ENCODE data around the gene PPP2R5B. TPM values are rescaled to one million over a fixed set of nuclear protein-coding genes. Genes with fewer than 3 reads are reported as not detected.

Gene PPP2R5B
- total RNA-seq, 2 experiments from 2014 or later = 9.7 to 11.9 TPM

- intact Hi-C loops (cut with micrococcal nuclease) = no loop called here
- H3K4me1 Mint-ChIP-seq (ENCODE audit: low read depth) = peaks cover 3% of the 10 kb centered on the region
- H3K4me3 Mint-ChIP-seq = no peak overlapping the region
- CTCF ChIA-PET = no interaction called here
- POLR2A ChIA-PET = no interaction called here
- H3K27me3 Mint-ChIP-seq = no peaks in the 10 kb centered on the region
- H3K9me3 Mint-ChIP-seq = no peaks in the 10 kb centered on the region
- H3K27ac Mint-ChIP-seq = no peak overlapping the region
- H3K36me3 Mint-ChIP-seq = peaks cover 5% of the 10 kb centered on the region
- DNase-seq = no peak
These were observed 9.6 kb downstream of the PPP2R5B start for GRCh38 chr11:64933935-64934681.

- ChIA-PET POLR2A (interaction anchor here (0.6 kb wide), 1 partner anchor 1712 kb away, joined by 3 read pairs; no protein-coding TSS in a partner anchor), CTCF (no interaction called here)
- H3K36me3 Mint-ChIP-seq = peaks cover 5% of the 10 kb centered on the region
- no peaks in the 10 kb centered on the region for H3K9me3 Mint-ChIP-seq
- no peak for DNase-seq
- intact Hi-C loops (cut with micrococcal nuclease) = no loop called here
- H3K4me3 Mint-ChIP-seq = no peak overlapping the region
- H3K4me1 Mint-ChIP-seq (ENCODE audit: low read depth) = peaks cover 3% of the 10 kb centered on the region
- H3K27ac Mint-ChIP-seq = no peak overlapping the region
- no peaks in the 10 kb centered on the region for H3K27me3 Mint-ChIP-seq
These were observed 10.3 kb downstream of the PPP2R5B start for GRCh38 chr11:64934682-64935358.

- no peak for DNase-seq
- no peaks in the 10 kb centered on the region for H3K27me3 Mint-ChIP-seq
- CTCF ChIA-PET = no interaction called here
- no peaks in the 10 kb centered on the region for H3K9me3 Mint-ChIP-seq
- peaks cover 4% of the 10 kb centered on the region for H3K36me3 Mint-ChIP-seq
- no peak within 1 kb of the TSS for H3K4me3 Mint-ChIP-seq
- H3K27ac Mint-ChIP-seq = no peak within 1 kb of the TSS
- peaks cover 3% of the 10 kb centered on the region for H3K4me1 Mint-ChIP-seq (ENCODE audit: low read depth)
- POLR2A ChIA-PET = interaction anchor here (0.6 kb wide), 1 partner anchor 1711 kb away, joined by 3 read pairs; no protein-coding TSS in a partner anchor
- intact Hi-C loops (cut with micrococcal nuclease) = no loop called here
These were observed 11.0 kb downstream of the PPP2R5B start, which contains the start of gene GPHA2 for GRCh38 chr11:64935359-64936081. Gene GPHA2, minus strand, starts transcription at chr11:64935893. Its CDS starts 433 bp downstream, at chr11:64935460.

- H3K36me3 Mint-ChIP-seq = no peaks in the 10 kb centered on the region
- peaks cover 3% of the 10 kb centered on the region for H3K4me1 Mint-ChIP-seq (ENCODE audit: low read depth)
- no peak overlapping the region for H3K4me3 Mint-ChIP-seq
- no peak overlapping the region for H3K27ac Mint-ChIP-seq
- intact Hi-C loops (cut with micrococcal nuclease) = no loop called here
- CTCF ChIA-PET = interaction anchor here (1.0 to 1.3 kb wide), 2 partner anchors 15 to 78 kb away, joined by 3 to 4 read pairs; partner anchors contain the start of gene ARL2
- POLR2A ChIA-PET = no interaction called here
- H3K9me3 Mint-ChIP-seq = no peaks in the 10 kb centered on the region
- DNase-seq = no peak
- no peaks in the 10 kb centered on the region for H3K27me3 Mint-ChIP-seq
These were observed 12.1 kb downstream of the PPP2R5B start for GRCh38 chr11:64936539-64936938.

- CTCF ChIA-PET = interaction anchor here (1.4 to 1.6 kb wide), 2 partner anchors 49 to 101 kb away, joined by 3 to 4 read pairs; no protein-coding TSS in a partner anchor
- Mint-ChIP-seq H3K36me3 (no peaks in the 10 kb centered on the region), H3K9me3 (no peaks in the 10 kb centered on the region), H3K4me1 (ENCODE audit: low read depth) (no peaks in the 10 kb centered on the region), H3K27me3 (no peaks in the 10 kb centered on the region), H3K27ac (no peak overlapping the region), H3K4me3 (no peak overlapping the region)
- DNase-seq = no peak
- POLR2A ChIA-PET = no interaction called here
- intact Hi-C loops (cut with micrococcal nuclease) = no loop called here
These were observed 22.8 kb downstream of the PPP2R5B start for GRCh38 chr11:64947208-64947814.

GRCh38 chr11:64951529-64951928 lies 27.0 kb downstream of the PPP2R5B start:
- POLR2A ChIA-PET = no interaction called here
- no peaks in the 10 kb centered on the region for H3K36me3 Mint-ChIP-seq
- no peaks in the 10 kb centered on the region for H3K4me1 Mint-ChIP-seq (ENCODE audit: low read depth)

GRCh38 chr11:64954201-64954600 lies 29.7 kb downstream of the PPP2R5B start:
- H3K27ac Mint-ChIP-seq = no peak overlapping the region
- H3K4me1 Mint-ChIP-seq (ENCODE audit: low read depth) = no peaks in the 10 kb centered on the region
- H3K9me3 Mint-ChIP-seq = no peaks in the 10 kb centered on the region
- H3K27me3 Mint-ChIP-seq = peaks cover 1% of the 10 kb centered on the region
- H3K4me3 Mint-ChIP-seq = no peak overlapping the region
- ChIA-PET POLR2A (no interaction called here), CTCF (interaction anchor here (0.7 to 1.4 kb wide), 2 partner anchors 10 to 60 kb away, joined by 3 to 7 read pairs; partner anchors contain the start of gene ARL2)
- DNase-seq = no peak
- H3K36me3 Mint-ChIP-seq = no peaks in the 10 kb centered on the region
- intact Hi-C loops (cut with micrococcal nuclease) = no loop called here

More at GRCh38 chr11:64951529-64951928, 27.0 kb downstream of the PPP2R5B start:
- intact Hi-C loops (cut with micrococcal nuclease) = no loop called here
- no peak overlapping the region for H3K27ac Mint-ChIP-seq
- peaks cover 1% of the 10 kb centered on the region for H3K27me3 Mint-ChIP-seq
- CTCF ChIA-PET = interaction anchor here (1.3 kb wide), 1 partner anchor 15 kb away, joined by 4 read pairs; no protein-coding TSS in a partner anchor
- DNase-seq = no peak
- no peak overlapping the region for H3K4me3 Mint-ChIP-seq
- H3K9me3 Mint-ChIP-seq = no peaks in the 10 kb centered on the region

- Mint-ChIP-seq H3K27ac (no peak overlapping the region), H3K36me3 (no peaks in the 10 kb centered on the region), H3K4me3 (no peak overlapping the region), H3K9me3 (no peaks in the 10 kb centered on the region), H3K4me1 (ENCODE audit: low read depth) (no peaks in the 10 kb centered on the region), H3K27me3 (peaks cover 2% of the 10 kb centered on the region)
- POLR2A ChIA-PET = no interaction called here
- intact Hi-C loops (cut with micrococcal nuclease) = no loop called here
- CTCF ChIA-PET = no interaction called here
- DNase-seq = no peak
These were observed 35.0 kb downstream of the PPP2R5B start for GRCh38 chr11:64959498-64959897.

GRCh38 chr11:64960719-64961118 lies 36.2 kb downstream of the PPP2R5B start:
- no peak for DNase-seq
- no peaks in the 10 kb centered on the region for H3K36me3 Mint-ChIP-seq
- intact Hi-C loops (cut with micrococcal nuclease) = no loop called here
- peaks cover 8% of the 10 kb centered on the region for H3K4me1 Mint-ChIP-seq (ENCODE audit: low read depth)
- H3K4me3 Mint-ChIP-seq = no peak overlapping the region
- no peak overlapping the region for H3K27ac Mint-ChIP-seq
- no peaks in the 10 kb centered on the region for H3K9me3 Mint-ChIP-seq
- ChIA-PET CTCF (no interaction called here), POLR2A (no interaction called here)
- H3K27me3 Mint-ChIP-seq = peaks cover 2% of the 10 kb centered on the region

- Mint-ChIP-seq H3K4me1 (ENCODE audit: low read depth) (peaks cover 28% of the 10 kb centered on the region), H3K4me3 (no peak overlapping the region), H3K27me3 (peaks cover 2% of the 10 kb centered on the region), H3K36me3 (no peaks in the 10 kb centered on the region), H3K27ac (no peak overlapping the region), H3K9me3 (no peaks in the 10 kb centered on the region)
- intact Hi-C loops (cut with micrococcal nuclease) = no loop called here
- ChIA-PET CTCF (interaction anchor here (1.2 kb wide), 1 partner anchor 52 kb away, joined by 4 read pairs; no protein-coding TSS in a partner anchor), POLR2A (no interaction called here)
- no peak for DNase-seq
These were observed 38.7 kb downstream of the PPP2R5B start for GRCh38 chr11:64963072-64963631.

- Mint-ChIP-seq H3K27me3 (no peaks in the 10 kb centered on the region), H3K27ac (peak overlapping the region; percentile 60), H3K4me1 (ENCODE audit: low read depth) (peaks cover 51% of the 10 kb centered on the region), H3K4me3 (no peak overlapping the region), H3K9me3 (no peaks in the 10 kb centered on the region), H3K36me3 (no peaks in the 10 kb centered on the region)
- intact Hi-C loops (cut with micrococcal nuclease) = no loop called here
- ChIA-PET POLR2A (no interaction called here), CTCF (interaction anchor here (0.6 to 1.0 kb wide), 2 partner anchors 79 to 116 kb away, joined by 3 read pairs; no protein-coding TSS in a partner anchor)
- peak; percentile 42 for DNase-seq
These were observed 42.9 kb downstream of the PPP2R5B start for GRCh38 chr11:64967375-64967774.

Data from activated CD4-positive, alpha-beta memory T cell treated with anti-CD3 and anti-CD28 coated beads for 36 hours (primary cell).